Sigmoid colon (tissue), 4 donors: ENCODE results near the gene GRIN1.

Experiments used
- EP300 ChIP-seq, 4 donors: sonication (generic); formaldehyde crosslinking; IDR thresholded peaks; one replicate each; pipeline ENCODE4 v1.6.1; 2017; ENCODE audit warnings: antibody characterized with exemption in 4 of 4
- POLR2A ChIP-seq, 2 donors: fragments of 450-650 bp; IDR thresholded peaks; one replicate each; pipeline ENCODE4 v1.6.1; 2016; ENCODE audit warnings: antibody characterized with exemption in 2 of 2, mild to moderate bottlenecking in 2 of 2, moderate library complexity in 2 of 2
- POLR2AphosphoS5 ChIP-seq, 4 donors: sonication (generic); formaldehyde crosslinking; IDR thresholded peaks; one replicate each; pipeline ENCODE4 v1.6.1; 2017; ENCODE audit warnings: antibody characterized with exemption in 4 of 4
- TF ChIP-seq, protein P1 (sequence below), 4 experiments: fragments of 450-650 bp in 3 of 4; fragments of 200-600 bp in 1 of 4; IDR thresholded peaks; one replicate each; pipeline ENCODE4 v1.5.1; 2016 to 2019; ENCODE audit warnings: antibody characterized with exemption in 4 of 4, mild to moderate bottlenecking in 3 of 4, moderate library complexity in 2 of 4

- TF ChIP-seq, protein P1, sequence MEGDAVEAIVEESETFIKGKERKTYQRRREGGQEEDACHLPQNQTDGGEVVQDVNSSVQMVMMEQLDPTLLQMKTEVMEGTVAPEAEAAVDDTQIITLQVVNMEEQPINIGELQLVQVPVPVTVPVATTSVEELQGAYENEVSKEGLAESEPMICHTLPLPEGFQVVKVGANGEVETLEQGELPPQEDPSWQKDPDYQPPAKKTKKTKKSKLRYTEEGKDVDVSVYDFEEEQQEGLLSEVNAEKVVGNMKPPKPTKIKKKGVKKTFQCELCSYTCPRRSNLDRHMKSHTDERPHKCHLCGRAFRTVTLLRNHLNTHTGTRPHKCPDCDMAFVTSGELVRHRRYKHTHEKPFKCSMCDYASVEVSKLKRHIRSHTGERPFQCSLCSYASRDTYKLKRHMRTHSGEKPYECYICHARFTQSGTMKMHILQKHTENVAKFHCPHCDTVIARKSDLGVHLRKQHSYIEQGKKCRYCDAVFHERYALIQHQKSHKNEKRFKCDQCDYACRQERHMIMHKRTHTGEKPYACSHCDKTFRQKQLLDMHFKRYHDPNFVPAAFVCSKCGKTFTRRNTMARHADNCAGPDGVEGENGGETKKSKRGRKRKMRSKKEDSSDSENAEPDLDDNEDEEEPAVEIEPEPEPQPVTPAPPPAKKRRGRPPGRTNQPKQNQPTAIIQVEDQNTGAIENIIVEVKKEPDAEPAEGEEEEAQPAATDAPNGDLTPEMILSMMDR (IDR thresholded peaks at IDR 0.05), result no peak
- TF ChIP-seq POLR2A (IDR thresholded peaks at IDR 0.05) (no peak), POLR2AphosphoS5 (IDR thresholded peaks at IDR 0.05) (no peak), EP300 (IDR thresholded peaks at IDR 0.05) (no peak)
These were observed 4.5 kb downstream of the GRIN1 start for GRCh38 chr9:137143459-137143858.
